Mesendoderm (in vitro differentiated cells): Measurements from ENCODE around the gene PDCD2.

ENCODE experiments used
- DNase-seq: peaks from one replicate; pipeline ENCODE4 v3.0.0; 2013
- H2AK5ac ChIP-seq: 2 replicates; pipeline ENCODE4 v1.6.1; 2013; ENCODE audit warnings: low read length, inconsistent platforms
- H2BK120ac ChIP-seq: 2 replicates; pipeline ENCODE4 v1.6.1; 2013; ENCODE audit warnings: low read depth, mild to moderate bottlenecking, low read length, moderate library complexity, mixed read lengths
- H2BK15ac ChIP-seq: replicated peaks from 2 replicates; pipeline ENCODE4 v1.6.1; 2013; ENCODE audit warnings: low read depth, mild to moderate bottlenecking, moderate library complexity
- H2BK5ac ChIP-seq: 2 replicates; pipeline ENCODE4 v1.6.1; 2013; ENCODE audit warnings: low read length, inconsistent platforms
- H3K18ac ChIP-seq: 2 replicates; pipeline ENCODE4 v1.6.1; 2013; ENCODE audit warnings: mild to moderate bottlenecking, low read length, mixed read lengths
- H3K23ac ChIP-seq: one replicate; pipeline ENCODE4 v1.6.1; 2013; ENCODE audit warnings: low read length
- H3K27ac ChIP-seq: 2 replicates; pipeline ENCODE4 v1.5.1; 2013; ENCODE audit warnings: low read depth, mild to moderate bottlenecking, inconsistent platforms, low read length, moderate library complexity
- H3K27me3 ChIP-seq: 2 replicates; pipeline ENCODE4 v1.6.1; 2013; ENCODE audit warnings: low read length, control low read depth, mild to moderate bottlenecking, inconsistent platforms; ENCODE audit not compliant: insufficient read depth, poor library complexity
- H3K36me3 ChIP-seq: 2 replicates; pipeline ENCODE4 v1.6.1; 2013; ENCODE audit warnings: low read length, inconsistent platforms; ENCODE audit not compliant: control insufficient read depth, insufficient read depth
- H3K4ac ChIP-seq: one replicate; pipeline ENCODE4 v1.6.1; 2013; ENCODE audit warnings: low read depth, mild to moderate bottlenecking, low read length, moderate library complexity
- H3K4me1 ChIP-seq: 2 replicates; pipeline ENCODE4 v1.6.1; 2013; ENCODE audit warnings: low read depth, low read length, inconsistent platforms; ENCODE audit not compliant: control insufficient read depth
- H3K4me2 ChIP-seq: 2 replicates; pipeline ENCODE4 v1.6.1; 2013; ENCODE audit warnings: low read length
- H3K4me3 ChIP-seq: 2 replicates; pipeline ENCODE4 v1.5.1; 2013; ENCODE audit warnings: mild to moderate bottlenecking, low read length
- H3K56ac ChIP-seq: one replicate; pipeline ENCODE4 v1.6.1; 2013; ENCODE audit warnings: low read length
- H3K79me1 ChIP-seq: 2 replicates; pipeline ENCODE4 v1.6.1; 2013; ENCODE audit warnings: low read length, inconsistent platforms
- H3K79me2 ChIP-seq: 2 replicates; pipeline ENCODE4 v1.6.1; 2013; ENCODE audit warnings: mild to moderate bottlenecking, low read length; ENCODE audit not compliant: control insufficient read depth, insufficient read depth
- H3K9ac ChIP-seq: 2 replicates; pipeline ENCODE4 v1.6.1; 2013; ENCODE audit warnings: low read length, inconsistent platforms
- H4K5ac ChIP-seq: one replicate; pipeline ENCODE4 v1.6.1; 2013; ENCODE audit warnings: low read length
- H4K8ac ChIP-seq: one replicate; pipeline ENCODE4 v1.6.1; 2013; ENCODE audit warnings: low read depth, mild to moderate bottlenecking, control low read depth, low read length, moderate library complexity
- WGBS: extraction: QIAGEN DNeasy Blood & Tissue Kit; methylation state at CpG from one replicate; pipeline ENCODE4 v1.1.7; 2013; ENCODE audit warnings: low lambda C conversion rate, missing lambda C conversion rate; ENCODE audit not compliant: insufficient coverage; ENCODE audit errors: extremely low coverage; 5-methylcytosine and 5-hydroxymethylcytosine counted together

PDCD2 gene

DNA sequence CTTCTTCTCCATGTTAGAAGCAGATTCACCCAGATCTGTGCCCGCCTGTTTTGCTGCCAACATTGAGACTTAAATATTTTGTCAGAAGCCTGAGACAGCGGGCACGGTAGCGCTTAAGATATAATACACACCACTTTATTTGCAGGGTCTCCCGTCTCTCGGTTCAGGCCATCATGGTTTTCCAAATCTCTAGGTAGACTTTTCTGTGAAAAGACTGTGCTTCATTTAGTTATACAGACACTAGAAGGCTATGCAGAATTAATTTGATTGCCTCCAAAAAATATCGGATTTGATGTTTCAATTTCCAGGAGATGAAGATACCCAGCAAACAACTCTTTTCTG, 29.7 kb downstream of the PDCD2 start:
- Histone ChIP-seq H2BK5ac (no peak overlapping the region), H4K5ac (no peak overlapping the region), H3K18ac (no peak overlapping the region), H3K9ac (peak overlapping the region; percentile 85), H3K27me3 (no peaks in the 10 kb centered on the region), H3K4me1 (peaks cover 5% of the 10 kb centered on the region), H3K4me2 (peak overlapping the region; percentile 70), H2BK120ac (no peak overlapping the region), H3K23ac (no peak overlapping the region), H3K79me2 (peaks cover 53% of the 10 kb centered on the region), H3K79me1 (peaks cover 8% of the 10 kb centered on the region), H2BK15ac (no peak overlapping the region), H3K4ac (no peak overlapping the region), H4K8ac (no peak overlapping the region), H3K27ac (no peak overlapping the region), H3K56ac (peak overlapping the region; percentile 98), H3K4me3 (peak overlapping the region; percentile 72), H2AK5ac (no peak overlapping the region), H3K36me3 (no peaks in the 10 kb centered on the region)
- WGBS: no CpG with 5 or more reads among the region's 7 CpGs
- no peak for DNase-seq

DNA sequence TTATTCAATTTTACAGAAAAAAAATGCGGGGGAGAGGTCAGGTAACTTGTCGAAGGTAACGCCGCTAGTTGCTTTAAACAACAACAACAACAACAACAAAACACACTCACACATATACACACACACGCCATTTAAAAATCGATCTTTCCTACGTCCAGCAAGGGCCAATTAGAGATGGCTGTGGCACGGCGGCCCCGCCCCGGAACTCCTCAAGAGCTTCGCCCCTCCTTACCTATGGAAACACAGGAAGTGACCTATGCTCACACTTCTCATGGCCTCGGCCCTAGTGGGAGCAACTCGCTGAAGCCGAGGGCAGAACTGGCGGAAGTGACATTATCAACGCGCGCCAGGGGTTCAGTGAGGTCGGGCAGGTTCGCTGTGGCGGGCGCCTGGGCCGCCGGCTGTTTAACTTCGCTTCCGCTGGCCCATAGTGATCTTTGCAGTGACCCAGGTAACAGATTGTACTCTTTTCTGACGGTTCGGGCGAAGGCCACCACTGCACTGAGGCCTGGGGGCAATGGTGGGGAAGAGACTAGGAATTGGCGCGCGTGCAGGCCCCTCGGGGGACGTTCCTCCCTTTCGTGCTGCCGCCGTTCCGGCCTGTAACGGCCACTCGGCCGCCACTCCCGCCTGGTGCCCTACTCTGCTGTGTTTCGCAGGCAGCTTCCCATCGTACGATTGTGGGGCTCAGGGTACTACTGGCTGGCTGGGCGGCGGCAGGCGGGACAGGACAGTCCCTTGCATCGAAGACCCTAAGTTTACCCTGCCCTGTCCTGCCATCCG, 30.2 kb downstream of the PDCD2 start, which contains the start of gene TBP:
Gene TBP (plus strand): TSS at position 357 of the 783 bp plus-strand sequence. CDS start 2,661 bp downstream, outside the sequence.
- Histone ChIP-seq H3K79me2 (peaks cover 59% of the 10 kb centered on the region), H3K27ac (no peak within 1 kb of the TSS), H4K5ac (no peak within 1 kb of the TSS), H3K4me3 (peak within 1 kb of the TSS; percentile 72), H3K4me2 (peak within 1 kb of the TSS; percentile 70), H3K36me3 (no peaks in the 10 kb centered on the region), H3K4ac (no peak within 1 kb of the TSS), H3K9ac (peak within 1 kb of the TSS; percentile 85), H3K79me1 (peaks cover 8% of the 10 kb centered on the region), H2AK5ac (no peak within 1 kb of the TSS), H3K4me1 (peaks cover 5% of the 10 kb centered on the region), H2BK5ac (no peak within 1 kb of the TSS), H3K56ac (peak within 1 kb of the TSS; percentile 98), H4K8ac (no peak within 1 kb of the TSS), H3K27me3 (no peaks in the 10 kb centered on the region), H3K23ac (no peak within 1 kb of the TSS), H2BK15ac (no peak within 1 kb of the TSS), H3K18ac (no peak within 1 kb of the TSS), H2BK120ac (no peak within 1 kb of the TSS)
- no CpG with 5 or more reads among the region's 51 CpGs for WGBS
- peak; percentile 100 for DNase-seq

DNA sequence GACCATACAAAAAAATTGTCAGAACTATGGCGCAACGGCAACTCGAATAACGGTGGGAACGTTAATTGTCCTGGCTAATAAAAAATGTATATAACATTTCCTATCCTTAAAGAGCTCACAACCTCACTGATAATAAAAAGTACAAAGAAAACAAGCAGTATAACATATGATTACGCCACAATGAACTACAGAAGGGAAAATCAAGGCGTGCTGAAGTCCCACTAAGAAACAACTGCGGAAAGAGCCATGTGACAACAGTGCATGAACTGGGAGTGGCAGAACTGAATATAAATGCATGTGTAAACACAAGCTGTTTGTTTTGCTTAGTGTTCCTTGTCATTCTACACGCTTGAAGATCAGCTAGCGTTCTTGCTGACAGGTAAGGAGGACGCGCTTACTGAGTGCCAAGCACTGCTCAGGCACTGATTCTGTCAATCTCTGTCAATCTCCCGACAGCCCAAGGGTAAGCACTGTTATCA, 30.9 kb downstream of the PDCD2 start:
- H4K5ac ChIP-seq: no peak overlapping the region
- H3K79me1 ChIP-seq: peaks cover 8% of the 10 kb centered on the region
- no peak overlapping the region for H3K4ac ChIP-seq
- no peak overlapping the region for H4K8ac ChIP-seq
- H2AK5ac ChIP-seq: no peak overlapping the region
- no CpG with 5 or more reads among the region's 13 CpGs for WGBS
- no peak overlapping the region for H3K27ac ChIP-seq
- peak overlapping the region; percentile 27 for H3K4me3 ChIP-seq
- H3K18ac ChIP-seq: no peak overlapping the region
- no peak overlapping the region for H3K23ac ChIP-seq
- peaks cover 5% of the 10 kb centered on the region for H3K4me1 ChIP-seq
- H3K36me3 ChIP-seq: peaks cover under 1% of the 10 kb centered on the region
- H3K27me3 ChIP-seq: no peaks in the 10 kb centered on the region
- H3K79me2 ChIP-seq: peaks cover 64% of the 10 kb centered on the region
- H2BK5ac ChIP-seq: no peak overlapping the region
- DNase-seq: no peak
- no peak overlapping the region for H2BK15ac ChIP-seq
- H2BK120ac ChIP-seq: no peak overlapping the region
- peak overlapping the region; percentile 48 for H3K4me2 ChIP-seq
- peak overlapping the region; percentile 56 for H3K56ac ChIP-seq
- H3K9ac ChIP-seq: peak overlapping the region; percentile 44

DNA sequence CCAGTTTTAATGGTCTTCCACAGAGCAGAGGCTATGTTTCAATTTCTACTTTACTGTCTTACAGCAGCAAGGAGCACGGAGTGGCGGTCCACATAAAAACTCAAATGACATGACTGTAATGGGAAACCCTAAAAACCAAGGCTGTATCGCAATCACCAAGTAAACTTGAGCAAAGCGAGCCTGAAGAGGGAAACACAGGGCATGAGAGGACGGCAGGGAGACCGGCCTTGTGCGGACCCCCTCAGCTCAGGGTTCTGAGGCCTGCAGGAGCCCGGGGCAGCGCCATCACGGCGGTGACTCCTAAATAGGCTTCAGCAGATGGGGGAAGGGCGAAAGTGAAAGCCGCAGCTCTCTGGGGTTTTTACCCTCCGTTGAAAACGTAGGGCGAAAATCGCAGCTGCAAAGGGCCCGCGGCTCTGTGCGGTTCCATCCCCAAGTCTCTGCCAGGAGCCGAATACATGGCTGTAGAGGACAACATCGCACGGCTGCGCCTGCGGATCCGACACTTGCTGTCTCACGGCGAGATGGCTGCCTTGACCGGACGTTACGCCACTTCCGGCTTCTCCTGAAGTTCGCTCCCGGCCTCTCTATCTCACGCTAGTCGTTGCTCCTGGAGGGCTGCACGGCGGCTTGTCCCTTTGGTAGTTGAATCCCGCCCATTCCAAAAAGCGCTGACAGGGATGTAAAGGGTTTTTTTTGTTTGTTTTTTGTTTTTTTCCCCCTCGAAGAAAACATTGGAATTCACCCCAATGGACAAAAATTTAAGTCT, 31.5 kb downstream of the PDCD2 start, which contains the start of gene PSMB1:
Gene PSMB1 (minus strand): TSS at position 543 of the 769 bp plus-strand sequence. CDS start 65 bp downstream, at position 478.
- peaks cover 69% of the 10 kb centered on the region for H3K79me2 ChIP-seq
- peak within 1 kb of the TSS; percentile 22 for H3K18ac ChIP-seq
- H3K23ac ChIP-seq: no peak within 1 kb of the TSS
- no CpG with 5 or more reads among the region's 41 CpGs for WGBS
- H3K27ac ChIP-seq: peak within 1 kb of the TSS; percentile 96
- no peak within 1 kb of the TSS for H2BK15ac ChIP-seq
- peak; percentile 98 for DNase-seq
- H2BK120ac ChIP-seq: no peak within 1 kb of the TSS
- H3K4me1 ChIP-seq: peaks cover 5% of the 10 kb centered on the region
- H3K56ac ChIP-seq: peak within 1 kb of the TSS; percentile 86
- H3K36me3 ChIP-seq: peaks cover 2% of the 10 kb centered on the region
- H3K9ac ChIP-seq: peak within 1 kb of the TSS; percentile 82
- no peak within 1 kb of the TSS for H2AK5ac ChIP-seq
- no peak within 1 kb of the TSS for H4K5ac ChIP-seq
- H3K4me3 ChIP-seq: peak within 1 kb of the TSS; percentile 68
- peak within 1 kb of the TSS; percentile 60 for H3K4ac ChIP-seq
- H2BK5ac ChIP-seq: peak within 1 kb of the TSS; percentile 64
- H3K4me2 ChIP-seq: peak within 1 kb of the TSS; percentile 69
- H3K27me3 ChIP-seq: no peaks in the 10 kb centered on the region
- H4K8ac ChIP-seq: no peak within 1 kb of the TSS
- H3K79me1 ChIP-seq: peaks cover 8% of the 10 kb centered on the region

DNA sequence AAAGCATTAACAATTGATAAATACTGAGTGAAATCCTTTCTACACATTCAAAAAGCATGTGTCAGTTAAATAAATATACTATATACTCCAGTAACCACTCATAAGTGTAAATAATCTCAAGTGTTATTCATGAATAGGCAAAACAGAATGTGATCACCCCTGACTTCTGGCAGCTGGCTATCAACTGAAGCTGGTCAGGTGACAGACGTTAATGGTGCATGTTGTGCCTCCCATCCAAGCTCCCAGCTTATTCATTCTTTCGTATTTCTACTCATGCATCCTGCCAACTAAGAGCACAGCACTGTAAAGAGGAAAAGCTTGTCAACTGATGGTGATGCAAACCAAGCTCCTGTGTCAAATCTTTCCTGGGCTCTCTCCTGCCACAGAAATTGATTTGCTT, 39.0 kb downstream of the PDCD2 start:
- H3K27ac ChIP-seq: no peak overlapping the region
- H3K27me3 ChIP-seq: no peaks in the 10 kb centered on the region
- no peak overlapping the region for H2BK5ac ChIP-seq
- no peak overlapping the region for H3K4me3 ChIP-seq
- WGBS: no CpG with 5 or more reads among the region's 2 CpGs
- H3K56ac ChIP-seq: no peak overlapping the region
- H4K8ac ChIP-seq: no peak overlapping the region
- H3K23ac ChIP-seq: no peak overlapping the region
- no peak overlapping the region for H2AK5ac ChIP-seq
- peaks cover 10% of the 10 kb centered on the region for H3K36me3 ChIP-seq
- H3K4me2 ChIP-seq: no peak overlapping the region
- H3K18ac ChIP-seq: no peak overlapping the region
- peaks cover 13% of the 10 kb centered on the region for H3K79me1 ChIP-seq
- no peak overlapping the region for H2BK15ac ChIP-seq
- H3K4ac ChIP-seq: no peak overlapping the region
- no peak overlapping the region for H4K5ac ChIP-seq
- H3K9ac ChIP-seq: no peak overlapping the region
- no peak overlapping the region for H2BK120ac ChIP-seq
- DNase-seq: no peak
- H3K79me2 ChIP-seq: peaks cover 37% of the 10 kb centered on the region
- H3K4me1 ChIP-seq: no peaks in the 10 kb centered on the region
